H9 (cell line): Measurements from ENCODE around the gene KIRREL3. TPM values are rescaled to one million over a fixed set of nuclear protein-coding genes. Genes with fewer than 3 reads are reported as not detected.
A peak's percentile ranks its signal among the peaks of the same experiment; 100 is the strongest.

Source experiments
- DNase-seq: peaks from one replicate; pipeline ENCODE4 v3.0.0-alpha.2; 2017
- H2AFZ ChIP-seq: one replicate; pipeline ENCODE4 v1.6.1; 2013; ENCODE audit warnings: mild to moderate bottlenecking, low read length, control low read depth, moderate library complexity
- H2AK5ac ChIP-seq: 2 replicates; pipeline ENCODE4 v1.6.1; 2013; ENCODE audit warnings: low read length, control low read depth, mixed read lengths; ENCODE audit not compliant: insufficient read length
- H2BK120ac ChIP-seq: one replicate; pipeline ENCODE4 v1.6.1; 2013; ENCODE audit warnings: low read depth, mild to moderate bottlenecking, low read length, control low read depth, inconsistent platforms; ENCODE audit not compliant: poor library complexity, severe bottlenecking
- H2BK12ac ChIP-seq: 2 replicates; pipeline ENCODE4 v1.6.1; 2013; ENCODE audit warnings: low read length, control low read depth, mixed read lengths, low read depth; ENCODE audit not compliant: insufficient read length
- H2BK15ac ChIP-seq: 2 replicates; pipeline ENCODE4 v1.6.1; 2013; ENCODE audit warnings: low read depth, low read length, control low read depth
- H2BK20ac ChIP-seq: one replicate; pipeline ENCODE4 v1.6.1; 2013; ENCODE audit warnings: low read depth, mild to moderate bottlenecking, low read length, control low read depth, inconsistent platforms; ENCODE audit not compliant: poor library complexity, severe bottlenecking
- H2BK5ac ChIP-seq: 2 replicates; pipeline ENCODE4 v1.6.1; 2013; ENCODE audit warnings: low read length, control low read depth, mixed read lengths; ENCODE audit not compliant: insufficient read length
- H3K14ac ChIP-seq: 2 replicates; pipeline ENCODE4 v1.6.1; 2013; ENCODE audit warnings: low read length, control low read depth; ENCODE audit not compliant: insufficient read depth
- H3K18ac ChIP-seq: 2 replicates; pipeline ENCODE4 v1.6.1; 2013; ENCODE audit warnings: low read depth, mild to moderate bottlenecking, mixed read lengths, low read length, control low read depth; ENCODE audit not compliant: insufficient read length
- H3K23ac ChIP-seq: 2 replicates; pipeline ENCODE4 v1.6.1; 2013; ENCODE audit warnings: low read length, control low read depth, mixed read lengths, low read depth; ENCODE audit not compliant: insufficient read length
- H3K23me2 ChIP-seq: 2 replicates; pipeline ENCODE4 v1.6.1; 2013; ENCODE audit warnings: low read depth, mild to moderate bottlenecking, mixed read lengths, low read length, control low read depth; ENCODE audit not compliant: insufficient read length, poor library complexity, severe bottlenecking
- H3K27ac ChIP-seq: 2 replicates; pipeline ENCODE4 v1.5.1; 2013; ENCODE audit warnings: low read length, control low read depth, mixed read lengths, low read depth; ENCODE audit not compliant: insufficient read length
- H3K27me3 ChIP-seq: 2 replicates; pipeline ENCODE4 v1.6.1; 2013; ENCODE audit warnings: low read length, control low read depth, inconsistent platforms; ENCODE audit not compliant: insufficient read depth
- H3K4ac ChIP-seq: 2 replicates; pipeline ENCODE4 v1.6.1; 2013; ENCODE audit warnings: low read depth, mild to moderate bottlenecking, control low read depth, inconsistent platforms, low read length, moderate library complexity
- H3K4me1 ChIP-seq: 2 replicates; pipeline ENCODE4 v1.6.1; 2013; ENCODE audit warnings: low read length, control low read depth, inconsistent platforms; ENCODE audit not compliant: insufficient read depth
- H3K4me2 ChIP-seq: 2 replicates; pipeline ENCODE4 v1.6.1; 2013; ENCODE audit warnings: low read length, control low read depth, mixed read lengths; ENCODE audit not compliant: insufficient read length, insufficient read depth
- H3K56ac ChIP-seq: 2 replicates; pipeline ENCODE4 v1.6.1; 2013; ENCODE audit warnings: low read depth, mild to moderate bottlenecking, mixed read lengths, low read length, control low read depth; ENCODE audit not compliant: insufficient read length
- H3K79me1 ChIP-seq: 2 replicates; pipeline ENCODE4 v1.6.1; 2013; ENCODE audit warnings: low read depth, mild to moderate bottlenecking, moderate library complexity, low read length, control low read depth, inconsistent platforms; ENCODE audit not compliant: insufficient read depth, poor library complexity, severe bottlenecking
- H3K79me2 ChIP-seq: 2 replicates; pipeline ENCODE4 v1.6.1; 2013; ENCODE audit warnings: low read length, control low read depth, inconsistent platforms; ENCODE audit not compliant: insufficient read depth
- H3K9ac ChIP-seq: 2 replicates; pipeline ENCODE4 v1.6.1; 2013; ENCODE audit warnings: low read length, control low read depth, mixed read lengths; ENCODE audit not compliant: insufficient read length; ENCODE audit errors: extremely low read depth
- H3K9me3 ChIP-seq: one replicate; pipeline ENCODE4 v1.6.1; 2013; ENCODE audit warnings: low read depth, low read length, inconsistent platforms; ENCODE audit not compliant: control insufficient read depth
- H3T11ph ChIP-seq: one replicate; pipeline ENCODE4 v1.6.1; 2013; ENCODE audit warnings: mild to moderate bottlenecking, low read length, control low read depth, inconsistent platforms
- H4K20me1 ChIP-seq: one replicate; pipeline ENCODE4 v1.6.1; 2013; ENCODE audit not compliant: control insufficient read depth, insufficient read length, insufficient read depth
- H4K5ac ChIP-seq: 2 replicates; pipeline ENCODE4 v1.6.1; 2013; ENCODE audit warnings: low read depth, mild to moderate bottlenecking, mixed read lengths, low read length, control low read depth; ENCODE audit not compliant: insufficient read length
- H4K8ac ChIP-seq: replicated peaks from 2 replicates; pipeline ENCODE4 v1.6.1; 2013; ENCODE audit warnings: low read length, control low read depth, mixed read lengths, low read depth; ENCODE audit not compliant: insufficient read length
- H4K91ac ChIP-seq: 2 replicates; pipeline ENCODE4 v1.6.1; 2013; ENCODE audit warnings: low read depth, mild to moderate bottlenecking, moderate library complexity, mixed read lengths, low read length, control low read depth; ENCODE audit not compliant: insufficient read length
- H3K27ac Mint-ChIP-seq, 3 experiments: 2 replicates in 2 of 3; 3 replicates in 1 of 3; pipeline ENCODE4 v1.8.0; 2020 to 2021; ENCODE audit warnings: mixed read lengths in 3 of 3, mild to moderate bottlenecking in 1 of 3, moderate library complexity in 1 of 3
- H3K27me3 Mint-ChIP-seq: 2 replicates; pipeline ENCODE4 v1.8.0; 2021; ENCODE audit warnings: low read depth, mild to moderate bottlenecking, moderate library complexity, mixed read lengths
- H3K36me3 Mint-ChIP-seq, 3 experiments: 2 replicates in 2 of 3; 3 replicates in 1 of 3; pipeline ENCODE4 v1.8.0; 2020 to 2021; ENCODE audit warnings: low read depth in 3 of 3, mixed read lengths in 3 of 3; ENCODE audit not compliant: insufficient read depth in 1 of 3
- H3K4me1 Mint-ChIP-seq, 2 experiments: 2 replicates each; pipeline ENCODE4 v1.8.0; 2020; ENCODE audit warnings: mixed read lengths in 2 of 2
- H3K4me3 Mint-ChIP-seq, 2 experiments: 2 replicates in 1 of 2; 3 replicates in 1 of 2; pipeline ENCODE4 v1.8.0; 2020 to 2021; ENCODE audit warnings: mild to moderate bottlenecking in 2 of 2, mixed read lengths in 2 of 2, moderate library complexity in 1 of 2
- H3K9me3 Mint-ChIP-seq, 2 experiments: 2 replicates in 1 of 2; 3 replicates in 1 of 2; pipeline ENCODE4 v1.8.0; 2020; ENCODE audit warnings: mild to moderate bottlenecking in 2 of 2, mixed read lengths in 2 of 2, moderate library complexity in 1 of 2
- WGBS: extraction: QIAGEN DNeasy Blood & Tissue Kit; methylation state at CpG from one replicate; pipeline ENCODE4 v1.1.7; 2013; ENCODE audit warnings: missing lambda C conversion rate, low lambda C conversion rate, mixed read lengths; ENCODE audit not compliant: insufficient read length; ENCODE audit errors: extremely low coverage; 5-methylcytosine and 5-hydroxymethylcytosine counted together
- total RNA-seq: library from RNA; stranded (reverse); gene quantifications from 2 replicates; pipeline ENCODE4 v1.2.1, GENCODE V29; 2021
- TF ChIP-seq, protein P1 (sequence below): fragments of 200-600 bp; sonication (generic); conservative IDR thresholded peaks from 3 replicates; pipeline ENCODE4 v1.8.0; 2021; ENCODE audit warnings: antibody characterized with exemption, mild to moderate bottlenecking

KIRREL3 gene
- total RNA-seq, 1 experiment from 2014 or later, result 0.17 TPM

DNA sequence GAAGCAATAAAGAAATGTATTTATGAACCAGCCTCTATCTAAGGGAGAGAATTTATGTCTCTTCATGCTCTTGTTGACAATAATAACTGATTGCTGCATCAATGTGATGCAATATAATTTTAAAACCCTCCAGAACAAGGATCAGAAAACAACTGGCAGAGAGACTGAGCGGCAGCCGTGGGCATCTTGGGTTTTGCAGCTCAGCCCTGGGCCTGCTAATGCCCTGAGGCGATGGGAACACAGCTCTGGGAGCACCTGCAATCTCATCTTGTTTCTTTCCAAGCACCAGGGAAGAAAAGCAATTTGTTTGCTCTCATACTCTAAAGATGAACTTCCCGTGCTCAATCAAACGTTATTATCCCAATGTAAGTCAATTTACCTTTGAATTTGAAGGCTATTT, 399.4 kb downstream of the KIRREL3 start:
- Histone ChIP-seq H3K56ac (no peak overlapping the region), H3T11ph (no peak overlapping the region), H3K4ac (no peak overlapping the region), H2AFZ (no peak overlapping the region), H3K79me2 (no peaks in the 10 kb centered on the region), H3K14ac (no peak overlapping the region), H4K5ac (no peak overlapping the region), H2BK120ac (no peak overlapping the region), H3K18ac (no peak overlapping the region), H2BK12ac (no peak overlapping the region), H2AK5ac (no peak overlapping the region), H4K91ac (no peak overlapping the region), H3K4me1 (peaks cover 4% of the 10 kb centered on the region; the same call in 1 of the 2 replicates), H3K4me2 (no peak overlapping the region), H3K9me3 (no peaks in the 10 kb centered on the region), H3K79me1 (no peaks in the 10 kb centered on the region), H3K27me3 (no peaks in the 10 kb centered on the region), H2BK5ac (no peak overlapping the region), H2BK15ac (no peak overlapping the region), H3K23ac (no peak overlapping the region), H3K23me2 (peaks cover 3% of the 10 kb centered on the region), H4K20me1 (no peaks in the 10 kb centered on the region), H4K8ac (no peak overlapping the region), H2BK20ac (no peak overlapping the region), H3K9ac (no peak overlapping the region), H3K27ac (no peak overlapping the region)
- TF ChIP-seq, protein P1, sequence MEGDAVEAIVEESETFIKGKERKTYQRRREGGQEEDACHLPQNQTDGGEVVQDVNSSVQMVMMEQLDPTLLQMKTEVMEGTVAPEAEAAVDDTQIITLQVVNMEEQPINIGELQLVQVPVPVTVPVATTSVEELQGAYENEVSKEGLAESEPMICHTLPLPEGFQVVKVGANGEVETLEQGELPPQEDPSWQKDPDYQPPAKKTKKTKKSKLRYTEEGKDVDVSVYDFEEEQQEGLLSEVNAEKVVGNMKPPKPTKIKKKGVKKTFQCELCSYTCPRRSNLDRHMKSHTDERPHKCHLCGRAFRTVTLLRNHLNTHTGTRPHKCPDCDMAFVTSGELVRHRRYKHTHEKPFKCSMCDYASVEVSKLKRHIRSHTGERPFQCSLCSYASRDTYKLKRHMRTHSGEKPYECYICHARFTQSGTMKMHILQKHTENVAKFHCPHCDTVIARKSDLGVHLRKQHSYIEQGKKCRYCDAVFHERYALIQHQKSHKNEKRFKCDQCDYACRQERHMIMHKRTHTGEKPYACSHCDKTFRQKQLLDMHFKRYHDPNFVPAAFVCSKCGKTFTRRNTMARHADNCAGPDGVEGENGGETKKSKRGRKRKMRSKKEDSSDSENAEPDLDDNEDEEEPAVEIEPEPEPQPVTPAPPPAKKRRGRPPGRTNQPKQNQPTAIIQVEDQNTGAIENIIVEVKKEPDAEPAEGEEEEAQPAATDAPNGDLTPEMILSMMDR, result no peak
- Mint-ChIP-seq H3K27me3 (peaks cover 49% of the 10 kb centered on the region), H3K9me3 (peaks cover 2 to 5% of the 10 kb centered on the region in 2 experiments; a peak in 3 of 5 replicates), H3K4me1 (peaks cover 29 to 51% of the 10 kb centered on the region in 2 experiments), H3K4me3 (0 out of 5 replicates have a peak overlapping the region, but pooled peaks of 1 of the 2 experiments have one; percentile 6), H3K27ac (peak overlapping the region in 1 of 3 experiments; percentile 92; a peak in 2 of 7 replicates), H3K36me3 (peaks cover 0 to 3% (median 0%) of the 10 kb centered on the region in 3 experiments; a peak in 3 of 7 replicates)
- WGBS, result no CpG with 5 or more reads among the region's 5 CpGs
- no peak for DNase-seq
